ENCODE results near the gene BMPER.

The BMPER gene

GRCh38 chr7:34043461-34044305 is 138.3 kb downstream of the BMPER start:
- no peak overlapping the region for H3K27ac ChIP-seq
- TF ChIP-seq, protein P1, sequence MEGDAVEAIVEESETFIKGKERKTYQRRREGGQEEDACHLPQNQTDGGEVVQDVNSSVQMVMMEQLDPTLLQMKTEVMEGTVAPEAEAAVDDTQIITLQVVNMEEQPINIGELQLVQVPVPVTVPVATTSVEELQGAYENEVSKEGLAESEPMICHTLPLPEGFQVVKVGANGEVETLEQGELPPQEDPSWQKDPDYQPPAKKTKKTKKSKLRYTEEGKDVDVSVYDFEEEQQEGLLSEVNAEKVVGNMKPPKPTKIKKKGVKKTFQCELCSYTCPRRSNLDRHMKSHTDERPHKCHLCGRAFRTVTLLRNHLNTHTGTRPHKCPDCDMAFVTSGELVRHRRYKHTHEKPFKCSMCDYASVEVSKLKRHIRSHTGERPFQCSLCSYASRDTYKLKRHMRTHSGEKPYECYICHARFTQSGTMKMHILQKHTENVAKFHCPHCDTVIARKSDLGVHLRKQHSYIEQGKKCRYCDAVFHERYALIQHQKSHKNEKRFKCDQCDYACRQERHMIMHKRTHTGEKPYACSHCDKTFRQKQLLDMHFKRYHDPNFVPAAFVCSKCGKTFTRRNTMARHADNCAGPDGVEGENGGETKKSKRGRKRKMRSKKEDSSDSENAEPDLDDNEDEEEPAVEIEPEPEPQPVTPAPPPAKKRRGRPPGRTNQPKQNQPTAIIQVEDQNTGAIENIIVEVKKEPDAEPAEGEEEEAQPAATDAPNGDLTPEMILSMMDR (conservative IDR thresholded peaks at IDR 0.05): no peak
- TF ChIP-seq ZFX (IDR thresholded peaks at IDR 0.05): no peak

- TF ChIP-seq ZFX (IDR thresholded peaks at IDR 0.05): no peak
- TF ChIP-seq, protein P1 (conservative IDR thresholded peaks at IDR 0.05): no peak
- no peak overlapping the region for H3K27ac ChIP-seq
These were observed 138.9 kb downstream of the BMPER start for GRCh38 chr7:34044306-34044643.

- TF ChIP-seq ZFX (IDR thresholded peaks at IDR 0.05): no peak
- TF ChIP-seq, protein P1 (conservative IDR thresholded peaks at IDR 0.05): no peak
- H3K27ac ChIP-seq: no peak overlapping the region
These were observed 139.5 kb downstream of the BMPER start for GRCh38 chr7:34044734-34045353.

GRCh38 chr7:34048445-34048844 is 143.1 kb downstream of the BMPER start:
- TF ChIP-seq ZFX (IDR thresholded peaks at IDR 0.05): no peak
- TF ChIP-seq, protein P1 (conservative IDR thresholded peaks at IDR 0.05): no peak
- no peak overlapping the region for H3K27ac ChIP-seq

GRCh38 chr7:34054075-34054474 is 148.7 kb downstream of the BMPER start:
- no peak overlapping the region for H3K27ac ChIP-seq
- TF ChIP-seq ZFX (IDR thresholded peaks at IDR 0.05): no peak

DNA sequence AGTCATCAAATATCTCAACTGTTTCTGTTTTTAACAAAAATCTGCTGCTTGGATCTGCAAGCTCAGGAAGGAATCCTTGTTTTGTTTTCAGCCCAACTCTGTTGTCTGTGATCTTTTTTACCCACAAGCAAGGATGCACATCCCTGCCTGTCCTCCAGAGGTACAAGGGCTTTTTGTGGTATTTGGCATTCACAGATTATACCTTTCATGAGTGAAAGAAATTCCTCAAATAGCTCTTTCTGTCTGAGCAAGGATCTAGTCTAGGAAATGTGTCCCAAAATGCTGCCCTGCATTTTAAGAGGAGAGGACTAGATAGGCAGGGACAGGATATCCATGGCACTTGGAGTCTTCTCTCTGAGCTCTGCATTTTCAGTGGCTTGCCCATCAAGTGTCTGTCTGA is 151.8 kb downstream of the BMPER start:
- no peak for TF ChIP-seq ZFX (IDR thresholded peaks at IDR 0.05)
- TF ChIP-seq, protein P1 (conservative IDR thresholded peaks at IDR 0.05): no peak
- no peak overlapping the region for H3K27ac ChIP-seq

- no peak overlapping the region for H3K27ac ChIP-seq
- no peak for TF ChIP-seq ZFX (IDR thresholded peaks at IDR 0.05)
- TF ChIP-seq, protein P1 (conservative IDR thresholded peaks at IDR 0.05): no peak
These were observed 152.6 kb downstream of the BMPER start for GRCh38 chr7:34057956-34058355.
